ENCODE results near the gene TBXAS1.

DNA sequence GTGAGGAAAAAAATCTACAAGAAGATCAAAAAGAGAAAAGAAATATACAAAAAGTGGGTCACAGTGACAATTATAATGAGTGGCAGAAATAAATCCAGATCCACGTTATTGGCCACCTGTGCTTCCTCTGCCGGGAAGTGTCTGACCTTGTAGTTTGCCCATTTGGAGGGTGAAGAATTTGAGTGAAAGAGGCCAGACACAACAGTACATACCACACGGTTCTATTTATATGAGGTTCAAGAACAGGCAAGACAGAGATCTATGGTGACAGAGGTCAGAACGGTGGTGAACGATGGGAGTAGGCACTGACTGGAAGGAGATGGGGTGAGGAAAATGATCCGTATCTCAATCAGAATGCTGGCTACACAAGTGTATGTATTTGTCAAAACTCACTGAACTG is 216.6 kb downstream of the TBXAS1 start:
- no peak for TF ChIP-seq POLR2A (IDR thresholded peaks at IDR 0.05; ENCODE audit: low read length)
- TF ChIP-seq GATA1 (IDR thresholded peaks at IDR 0.05; ENCODE audit: low read depth, low read length), result no peak

All from erythroblast (primary cell).